ENCODE data around the gene EN2. TPM values are rescaled to one million over a fixed set of nuclear protein-coding genes. Genes with fewer than 3 reads are reported as not detected.
A peak's percentile ranks its signal among the peaks of the same experiment; 100 is the strongest.

Gene EN2
- total RNA-seq, 2 donors from 2014 or later = 0.27 TPM; not detected in 1

- Histone ChIP-seq H3K9me3 (no peaks in the 10 kb centered on the region), H3K27me3 (replicated peaks; ENCODE audit: insufficient read depth) (peaks cover 22% of the 10 kb centered on the region), H3K36me3 (no peaks in the 10 kb centered on the region), H3K27ac (no peak overlapping the region), H3K4me1 (ENCODE audit: control insufficient read depth in 1 of 2, low read depth in 2 of 2) (peaks cover 15 to 25% of the 10 kb centered on the region in 2 donors), H3K4me3 (peak overlapping the region; percentile 52)
- DNase-seq (ENCODE audit: low spot score) = no peak
- no peak for TF ChIP-seq CTCF (IDR thresholded peaks at IDR 0.05)
- no peak for ATAC-seq (ENCODE audit: insufficient number of reproducible peaks, low FRiP score, low read depth)
Observed at GRCh38 chr7:155468785-155469148, 10.8 kb downstream of the EN2 start.

- DNase-seq (ENCODE audit: low spot score) (no peak), ATAC-seq (ENCODE audit: insufficient number of reproducible peaks, low FRiP score, low read depth) (no peak)
- no peak for TF ChIP-seq CTCF (IDR thresholded peaks at IDR 0.05)
- peaks cover 22% of the 10 kb centered on the region for H3K27me3 ChIP-seq (replicated peaks; ENCODE audit: insufficient read depth)
- H3K36me3 ChIP-seq = no peaks in the 10 kb centered on the region
- H3K9me3 ChIP-seq = no peaks in the 10 kb centered on the region
- no peak overlapping the region for H3K4me3 ChIP-seq
- H3K27ac ChIP-seq = no peak overlapping the region
- peaks cover 15 to 25% of the 10 kb centered on the region in 2 donors for H3K4me1 ChIP-seq (ENCODE audit: control insufficient read depth in 1 of 2, low read depth in 2 of 2)
Observed at GRCh38 chr7:155469311-155470185, 11.6 kb downstream of the EN2 start.

GRCh38 chr7:155470186-155470487 lies 12.2 kb downstream of the EN2 start:
- Histone ChIP-seq H3K4me3 (no peak overlapping the region), H3K4me1 (ENCODE audit: control insufficient read depth in 1 of 2, low read depth in 2 of 2) (peaks cover 15 to 25% of the 10 kb centered on the region in 2 donors), H3K36me3 (no peaks in the 10 kb centered on the region), H3K9me3 (no peaks in the 10 kb centered on the region), H3K27me3 (replicated peaks; ENCODE audit: insufficient read depth) (peaks cover 22% of the 10 kb centered on the region), H3K27ac (no peak overlapping the region)
- ATAC-seq (ENCODE audit: insufficient number of reproducible peaks, low FRiP score, low read depth) (no peak), DNase-seq (ENCODE audit: low spot score) (no peak)
- no peak for TF ChIP-seq CTCF (IDR thresholded peaks at IDR 0.05)

GRCh38 chr7:155470686-155471638 lies 13.0 kb downstream of the EN2 start:
- Histone ChIP-seq H3K27me3 (replicated peaks; ENCODE audit: insufficient read depth) (peaks cover 19% of the 10 kb centered on the region), H3K27ac (no peak overlapping the region), H3K36me3 (no peaks in the 10 kb centered on the region), H3K4me1 (ENCODE audit: control insufficient read depth in 1 of 2, low read depth in 2 of 2) (peaks cover 15 to 25% of the 10 kb centered on the region in 2 donors), H3K4me3 (no peak overlapping the region), H3K9me3 (no peaks in the 10 kb centered on the region)
- DNase-seq (ENCODE audit: low spot score) = no peak
- TF ChIP-seq CTCF (IDR thresholded peaks at IDR 0.05) = no peak
- no peak for ATAC-seq (ENCODE audit: insufficient number of reproducible peaks, low FRiP score, low read depth)

- Histone ChIP-seq H3K27ac (no peak overlapping the region), H3K4me3 (no peak overlapping the region), H3K36me3 (no peaks in the 10 kb centered on the region), H3K9me3 (no peaks in the 10 kb centered on the region), H3K27me3 (replicated peaks; ENCODE audit: insufficient read depth) (peaks cover 13% of the 10 kb centered on the region), H3K4me1 (ENCODE audit: control insufficient read depth in 1 of 2, low read depth in 2 of 2) (peaks cover 15 to 18% of the 10 kb centered on the region in 2 donors)
- DNase-seq (ENCODE audit: low spot score) (no peak), ATAC-seq (ENCODE audit: insufficient number of reproducible peaks, low FRiP score, low read depth) (no peak)
- TF ChIP-seq CTCF (IDR thresholded peaks at IDR 0.05) = no peak
Observed at GRCh38 chr7:155471718-155472117, 13.8 kb downstream of the EN2 start.

Data from thoracic aorta (tissue), 2 donors.